Measurements from ENCODE around the gene KCNE5.
"Not testable (repeated sequence)": the region's sequence is repeated elsewhere in the genome, so short reads cannot be mapped to it uniquely, and the experiment has no call there.

The KCNE5 gene

DNA sequence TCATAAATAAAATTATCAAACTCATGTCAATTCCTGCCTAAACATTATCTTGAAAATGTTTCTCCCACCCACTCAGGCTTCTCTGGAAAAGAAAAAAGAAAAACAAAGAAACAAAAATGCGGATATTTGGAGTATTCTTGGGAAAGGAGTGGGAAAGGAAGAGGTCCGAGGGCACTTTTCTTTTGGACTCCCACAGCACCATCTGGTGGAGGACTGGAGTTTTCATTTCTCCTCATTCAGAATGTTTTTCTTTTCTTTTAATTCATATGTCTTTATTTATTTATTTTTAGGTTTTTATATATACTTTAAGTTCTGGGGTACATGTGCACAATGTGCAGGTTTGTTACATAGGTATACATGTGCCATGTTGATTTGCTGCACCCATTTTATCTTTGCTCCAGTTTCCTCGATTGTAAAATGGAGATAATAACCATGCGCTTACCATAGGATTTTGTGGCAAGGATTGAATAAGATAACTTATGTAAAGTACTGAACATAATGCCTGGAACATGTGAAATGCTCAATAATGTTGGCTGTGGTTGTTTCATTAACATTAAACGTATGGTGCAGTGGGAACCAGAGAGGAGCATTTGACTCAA, 8.0 kb upstream of the KCNE5 start:
- Mint-ChIP-seq H3K27ac (no peak overlapping the region), H3K4me3 (no peak overlapping the region), H3K9me3 (no peaks in the 10 kb centered on the region), H3K27me3 (no peaks in the 10 kb centered on the region), H3K36me3 (peaks cover 4% of the 10 kb centered on the region), H3K4me1 (no peaks in the 10 kb centered on the region)

DNA sequence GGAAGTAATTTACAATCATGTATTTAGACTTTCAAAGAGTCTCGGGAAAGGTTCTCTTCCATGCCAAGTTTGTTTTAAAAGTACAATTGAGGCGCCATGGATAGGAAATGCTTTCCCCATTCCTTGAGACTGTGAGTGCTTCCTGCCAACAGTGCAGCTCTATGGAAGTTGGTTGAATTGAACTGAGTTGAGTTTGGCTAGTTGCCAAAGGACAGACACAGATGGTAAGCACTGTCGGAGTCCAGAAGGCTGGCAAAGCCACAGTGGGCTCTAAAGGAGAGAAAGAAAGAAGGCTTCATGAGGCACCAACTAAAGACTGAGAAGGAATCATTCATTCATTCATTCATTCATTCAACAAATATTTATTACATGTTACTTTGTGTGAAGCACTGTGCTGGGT, 4.3 kb upstream of the KCNE5 start:
- Mint-ChIP-seq H3K4me3 (no peak overlapping the region), H3K36me3 (peaks cover 2% of the 10 kb centered on the region), H3K27ac (no peak overlapping the region), H3K9me3 (no peaks in the 10 kb centered on the region), H3K4me1 (no peaks in the 10 kb centered on the region), H3K27me3 (no peaks in the 10 kb centered on the region)

DNA sequence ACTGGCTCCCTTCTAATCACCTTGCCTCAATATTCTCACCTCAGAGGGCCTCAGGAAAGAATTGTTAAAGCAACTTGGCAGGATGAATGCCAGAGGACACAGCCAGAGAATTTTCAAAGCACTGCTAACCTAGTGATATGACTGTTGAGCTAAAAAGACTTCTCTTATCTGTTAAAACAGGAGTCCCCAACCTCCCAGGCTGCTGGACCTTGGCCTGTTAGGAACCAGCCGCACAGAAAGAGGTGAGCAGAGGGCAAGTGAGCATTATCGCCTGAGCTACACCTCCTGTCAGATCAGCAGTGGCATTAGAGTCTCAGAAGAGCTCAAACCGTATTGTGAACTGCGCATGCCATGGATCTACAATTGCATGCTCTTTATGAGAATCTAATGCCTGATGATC, 1.7 kb upstream of the KCNE5 start:
- Mint-ChIP-seq H3K4me1 (no peaks in the 10 kb centered on the region), H3K27me3 (no peaks in the 10 kb centered on the region), H3K9me3 (no peaks in the 10 kb centered on the region), H3K36me3 (peaks cover 4% of the 10 kb centered on the region), H3K4me3 (no peak overlapping the region), H3K27ac (no peak overlapping the region)

DNA sequence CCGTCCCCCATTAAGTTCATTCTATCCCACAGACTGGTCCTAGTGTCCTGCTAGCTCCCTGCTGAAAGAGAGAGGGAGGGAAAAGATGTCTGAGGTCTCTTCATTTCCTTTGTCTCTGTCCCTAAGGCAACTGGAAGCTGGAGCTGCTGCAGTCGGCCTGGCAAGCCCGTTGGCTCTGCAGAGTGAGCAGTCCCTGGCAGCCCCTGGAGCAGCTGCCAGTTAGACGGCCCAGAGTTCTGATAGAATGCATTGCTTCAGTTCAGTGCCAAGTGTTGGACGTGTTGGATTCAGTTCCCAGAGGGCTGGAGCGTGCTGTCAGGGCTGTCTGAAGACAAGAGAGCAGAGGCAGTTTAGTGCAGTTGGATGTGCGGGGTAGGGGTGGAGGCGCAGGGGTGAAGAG, 975 bp downstream of the KCNE5 start:
- H3K36me3 Mint-ChIP-seq, result peaks cover 4% of the 10 kb centered on the region
- no peaks in the 10 kb centered on the region for H3K4me1 Mint-ChIP-seq
- no peak overlapping the region for H3K4me3 Mint-ChIP-seq
- H3K9me3 Mint-ChIP-seq, result no peaks in the 10 kb centered on the region
- H3K27ac Mint-ChIP-seq, result no peak overlapping the region
- H3K27me3 Mint-ChIP-seq, result no peaks in the 10 kb centered on the region

DNA sequence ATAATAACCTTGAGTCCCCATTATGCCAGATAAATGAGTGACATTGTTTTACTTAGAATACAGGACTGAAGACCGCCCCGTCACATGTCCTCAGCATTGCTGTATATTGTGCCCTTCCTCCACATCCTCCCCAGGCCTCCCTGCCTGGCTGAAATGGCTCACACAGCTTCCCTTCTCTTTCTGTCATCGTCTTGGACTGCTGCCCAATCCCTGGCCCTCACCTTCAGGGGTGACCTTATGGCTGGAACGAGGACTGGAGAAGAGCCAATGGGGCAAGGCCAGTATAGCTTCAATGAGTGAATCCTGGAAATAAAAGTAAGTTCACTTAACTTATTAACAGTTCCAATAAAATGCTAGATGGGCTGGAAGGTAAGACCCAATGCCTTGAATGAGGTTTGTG, 2.7 kb downstream of the KCNE5 start:
- H3K4me3 Mint-ChIP-seq, result no peak overlapping the region
- H3K27ac Mint-ChIP-seq, result no peak overlapping the region

DNA sequence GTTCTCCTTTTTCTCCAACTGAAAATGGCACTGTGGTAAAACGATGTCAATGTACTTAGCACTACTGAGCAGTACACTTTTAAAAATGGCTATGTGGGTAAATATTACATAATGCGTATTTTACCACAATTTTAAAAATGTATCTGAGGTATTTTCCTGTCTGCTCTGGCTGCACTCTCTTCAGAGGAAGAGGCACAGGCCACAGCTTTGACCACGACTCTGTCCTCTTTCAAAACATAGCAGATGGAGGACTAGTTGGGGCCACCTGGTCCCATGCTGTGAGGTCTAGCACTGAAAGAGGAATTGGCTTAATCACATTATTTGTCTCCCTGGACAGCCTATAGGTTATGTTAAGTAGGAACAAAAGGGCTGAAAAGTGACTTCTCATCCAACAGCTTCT, 5.2 kb downstream of the KCNE5 start:
- Mint-ChIP-seq H3K36me3 (peaks cover 2% of the 10 kb centered on the region), H3K27ac (no peak overlapping the region), H3K27me3 (no peaks in the 10 kb centered on the region), H3K4me3 (no peak overlapping the region), H3K4me1 (no peaks in the 10 kb centered on the region), H3K9me3 (no peaks in the 10 kb centered on the region)

More for the DNA sequence above, 2.7 kb downstream of the KCNE5 start:
- H3K36me3 Mint-ChIP-seq, result peaks cover 2% of the 10 kb centered on the region
- H3K4me1 Mint-ChIP-seq, result no peaks in the 10 kb centered on the region
- H3K27me3 Mint-ChIP-seq, result no peaks in the 10 kb centered on the region
- no peaks in the 10 kb centered on the region for H3K9me3 Mint-ChIP-seq

DNA sequence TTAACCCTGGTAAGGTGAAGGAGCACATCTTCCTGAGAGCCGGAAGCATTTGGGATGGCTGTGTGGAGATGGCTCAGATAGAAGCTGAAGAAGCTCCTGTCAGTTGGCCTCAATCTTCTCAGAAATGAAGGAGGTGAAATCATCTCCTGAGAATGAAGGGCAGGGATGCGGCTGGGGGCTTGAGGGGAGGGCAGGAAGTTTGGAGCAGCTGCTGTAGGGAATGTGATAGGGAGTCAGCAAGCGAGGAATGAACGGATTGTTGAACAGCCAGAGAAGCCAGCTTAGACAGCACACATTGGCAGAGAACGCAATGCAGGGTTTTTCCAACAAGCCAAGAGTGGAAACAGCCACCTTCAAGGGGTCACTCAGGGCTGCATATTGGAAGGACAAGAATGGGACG, 10.0 kb downstream of the KCNE5 start:
- Mint-ChIP-seq H3K4me3 (no peak overlapping the region), H3K27me3 (no peaks in the 10 kb centered on the region), H3K4me1 (no peaks in the 10 kb centered on the region), H3K27ac (no peak overlapping the region), H3K9me3 (no peaks in the 10 kb centered on the region), H3K36me3 (no peaks in the 10 kb centered on the region)

DNA sequence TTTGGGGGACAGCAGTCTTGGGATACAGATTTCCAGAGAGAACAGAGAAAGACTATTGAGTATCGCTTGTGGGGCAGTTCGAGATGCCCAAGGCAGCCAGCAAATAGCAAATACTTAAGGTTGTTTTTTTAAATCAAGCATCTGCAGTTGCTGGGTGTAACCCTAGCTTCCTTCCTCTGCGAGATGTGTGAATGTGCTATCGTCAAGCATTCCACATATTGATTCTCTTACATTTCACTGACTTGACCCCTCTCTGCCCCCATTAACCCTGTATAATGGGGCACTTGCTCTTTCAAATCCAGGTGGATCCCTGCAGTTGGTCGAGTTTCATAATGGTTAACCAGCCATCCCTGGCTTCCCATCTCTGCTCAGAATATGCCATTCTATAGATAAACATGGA, 23.5 kb downstream of the KCNE5 start:
- Mint-ChIP-seq H3K4me1 (no peaks in the 10 kb centered on the region), H3K4me3 (no peak overlapping the region), H3K36me3 (no peaks in the 10 kb centered on the region), H3K27me3 (peaks cover 13% of the 10 kb centered on the region), H3K27ac (no peak overlapping the region), H3K9me3 (peaks cover 11% of the 10 kb centered on the region)

DNA sequence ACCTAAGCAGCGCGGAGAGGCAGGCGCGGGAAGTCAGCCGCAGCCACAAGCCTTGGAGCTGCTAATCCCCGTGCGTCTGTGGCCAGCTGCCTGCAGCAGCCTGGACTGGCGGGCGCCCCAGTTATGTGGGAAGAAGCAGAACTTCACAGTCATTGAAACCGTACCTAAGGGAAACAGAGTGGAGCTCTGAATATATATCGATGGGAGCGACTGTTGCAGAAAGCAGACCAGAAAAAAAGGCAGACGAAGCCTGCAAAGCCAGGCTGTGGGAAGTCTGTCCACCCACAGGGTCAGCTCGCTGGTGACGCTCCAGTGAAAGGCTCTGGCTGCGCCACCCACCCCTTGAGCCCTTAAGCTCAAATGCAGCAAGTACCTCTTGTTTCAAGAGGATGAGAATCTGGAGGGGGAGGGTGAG, 24.7 kb downstream of the KCNE5 start:
- no peak overlapping the region for H3K27ac Mint-ChIP-seq
- H3K27me3 Mint-ChIP-seq, result peaks cover 11% of the 10 kb centered on the region
- no peak overlapping the region for H3K4me3 Mint-ChIP-seq
- no peaks in the 10 kb centered on the region for H3K4me1 Mint-ChIP-seq
- peaks cover under 1% of the 10 kb centered on the region for H3K9me3 Mint-ChIP-seq
- H3K36me3 Mint-ChIP-seq, result no peaks in the 10 kb centered on the region

DNA sequence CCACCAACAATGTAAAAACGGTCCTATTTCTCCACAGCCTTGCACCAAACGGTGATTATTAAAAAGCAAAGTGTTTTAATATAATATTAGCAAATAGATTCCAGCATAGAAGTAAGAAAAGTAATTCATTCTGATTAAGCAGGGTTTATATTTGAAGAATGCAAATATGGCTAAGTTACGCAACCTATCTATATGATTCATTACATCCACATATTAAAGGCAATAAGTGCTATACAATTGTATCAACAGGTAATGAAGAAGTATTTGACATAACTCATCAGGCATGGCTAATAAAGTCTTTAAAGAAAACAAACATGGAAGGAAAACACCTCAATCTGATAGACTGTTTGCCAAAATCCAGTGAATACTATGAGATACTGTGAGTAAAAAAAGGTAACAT, 29.0 kb downstream of the KCNE5 start:
- Mint-ChIP-seq H3K9me3 (no peaks in the 10 kb centered on the region), H3K27me3 (peaks cover 1% of the 10 kb centered on the region), H3K36me3 (no peaks in the 10 kb centered on the region), H3K27ac (no peak overlapping the region), H3K4me1 (no peaks in the 10 kb centered on the region), H3K4me3 (no peak overlapping the region)

DNA sequence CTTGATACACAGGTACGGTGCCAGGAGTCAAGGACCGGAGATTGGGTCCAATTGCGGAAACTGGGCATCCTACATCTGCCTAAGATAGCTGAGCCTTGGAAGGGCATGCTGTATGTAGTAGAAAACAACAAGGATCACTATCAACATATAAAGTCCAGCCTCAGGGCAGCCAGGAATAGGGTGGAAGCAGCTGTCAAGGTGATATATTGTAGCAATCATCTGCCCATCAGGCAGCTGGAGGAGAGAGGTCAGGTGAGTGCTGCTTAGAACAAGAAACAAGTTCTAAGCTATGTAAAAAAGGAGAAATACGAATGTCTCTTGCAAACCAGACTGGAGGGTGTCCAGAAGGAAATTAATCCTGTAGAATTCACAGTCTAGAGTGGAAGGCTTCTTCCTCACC, 34.8 kb downstream of the KCNE5 start:
- Mint-ChIP-seq H3K27me3 (peaks cover 2% of the 10 kb centered on the region), H3K4me1 (no peaks in the 10 kb centered on the region), H3K4me3 (no peak overlapping the region), H3K9me3 (no peaks in the 10 kb centered on the region), H3K27ac (no peak overlapping the region), H3K36me3 (no peaks in the 10 kb centered on the region)

DNA sequence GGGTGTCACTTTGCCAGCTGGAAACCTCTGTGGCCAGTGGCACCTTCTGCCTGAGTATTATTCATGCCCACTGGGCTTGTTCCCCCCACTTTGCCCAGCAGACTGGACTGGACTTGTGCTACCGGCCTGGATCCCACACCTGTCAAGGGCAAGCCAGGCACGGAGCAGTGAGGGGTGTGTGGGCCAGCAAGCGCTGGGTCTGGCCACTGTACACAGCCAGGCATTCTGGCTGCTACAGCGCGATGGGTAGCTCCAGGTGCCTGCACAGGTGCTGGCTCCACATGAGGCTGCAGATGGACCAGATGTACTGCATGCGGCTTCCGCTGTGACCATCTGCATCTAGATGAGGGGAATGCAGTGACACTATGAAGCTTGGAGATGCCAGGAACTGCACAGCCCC, 39.5 kb downstream of the KCNE5 start:
- Mint-ChIP-seq H3K27ac (no peak overlapping the region), H3K27me3 (peaks cover 3% of the 10 kb centered on the region), H3K4me1 (no peaks in the 10 kb centered on the region), H3K9me3 (no peaks in the 10 kb centered on the region), H3K36me3 (no peaks in the 10 kb centered on the region), H3K4me3 (no peak overlapping the region)

DNA sequence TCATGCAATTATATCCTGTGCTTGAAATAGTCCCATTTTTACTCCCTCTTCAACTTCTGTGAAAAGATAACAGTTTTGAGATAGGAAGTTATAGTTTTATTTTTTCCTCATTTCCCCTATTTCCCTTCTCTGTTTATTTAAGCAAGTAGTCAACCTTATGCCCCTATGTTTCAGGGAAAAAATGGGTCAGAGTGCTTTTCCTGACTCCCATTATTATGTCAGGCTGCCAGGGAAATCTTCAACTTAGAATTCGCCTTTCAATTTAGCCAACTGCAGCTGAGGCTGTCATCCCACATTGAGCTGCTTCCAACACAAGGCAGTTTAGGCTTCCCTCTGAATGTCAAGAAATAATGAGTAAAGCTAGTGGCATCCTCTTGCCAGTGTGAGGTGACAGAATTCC, 46.1 kb downstream of the KCNE5 start:
- Mint-ChIP-seq H3K27me3 (no peaks in the 10 kb centered on the region), H3K4me1 (no peaks in the 10 kb centered on the region), H3K27ac (no peak overlapping the region), H3K36me3 (no peaks in the 10 kb centered on the region), H3K4me3 (no peak overlapping the region), H3K9me3 (no peaks in the 10 kb centered on the region)

DNA sequence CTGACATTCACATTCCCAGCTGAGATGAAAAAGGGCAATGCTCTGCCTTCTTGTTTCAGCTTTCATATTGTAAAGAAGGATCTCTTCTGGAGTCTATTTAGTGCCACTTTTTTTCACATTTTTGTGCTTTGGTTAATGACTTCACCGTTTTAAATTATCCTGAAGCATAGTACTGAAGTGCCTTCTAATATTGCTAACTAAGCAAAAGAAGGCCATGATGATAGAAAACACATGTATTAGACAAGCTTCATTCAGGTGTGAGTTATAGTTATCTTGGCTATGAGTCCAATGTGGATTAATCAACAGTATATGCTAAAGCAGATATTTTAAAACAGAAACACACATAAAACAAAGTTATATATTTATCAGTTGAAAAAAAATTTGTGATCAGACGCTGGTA, 47.9 kb downstream of the KCNE5 start:
- Mint-ChIP-seq H3K9me3 (no peaks in the 10 kb centered on the region), H3K27me3 (no peaks in the 10 kb centered on the region), H3K4me3 (no peak overlapping the region), H3K27ac (no peak overlapping the region), H3K36me3 (no peaks in the 10 kb centered on the region), H3K4me1 (no peaks in the 10 kb centered on the region)

DNA sequence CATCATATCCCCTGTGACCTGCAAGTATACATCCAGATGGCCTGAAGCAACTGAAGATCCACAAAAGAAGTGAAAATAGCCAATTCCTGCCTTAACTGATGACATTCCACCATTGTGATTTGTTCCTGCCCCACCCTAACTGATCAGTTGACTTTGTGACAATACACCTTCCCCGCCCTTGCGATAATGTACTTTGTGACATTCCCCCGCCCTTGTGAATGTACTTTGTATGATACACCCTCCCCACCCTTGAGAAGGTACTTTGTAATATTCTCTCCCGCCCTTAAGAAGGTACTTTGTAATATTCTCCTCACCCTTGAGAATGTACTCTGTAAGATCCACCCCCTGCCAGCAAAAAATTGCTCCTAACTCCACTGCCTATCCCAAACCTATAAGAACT, 48.9 kb downstream of the KCNE5 start:
- not testable (repeated sequence) for H3K27me3 Mint-ChIP-seq, H3K36me3 Mint-ChIP-seq, H3K4me1 Mint-ChIP-seq, H3K9me3 Mint-ChIP-seq, H3K4me3 Mint-ChIP-seq, H3K27ac Mint-ChIP-seq
